A549 (cell line): ENCODE measurements around the gene PATL2. TPM values are rescaled to one million over a fixed set of nuclear protein-coding genes. Genes with fewer than 3 reads are reported as not detected.

Experiments
- ATAC-seq, 2 experiments: fragments of 200-7000 bp in 1 of 2; fragments of >200 bp in 1 of 2; cut with Nextera tagmentation in 1 of 2; cut with Tn5 transposase in 1 of 2; 3 replicates each; pipeline versions ENCODE4 v1.8.0 to v1.9.1; 2018 to 2020; ENCODE audit warnings: mild to moderate bottlenecking in 1 of 2, moderate library complexity in 1 of 2
- CTCF ChIA-PET: fragments of 300-600 bp; sonication (Branson Sonifier 250); formaldehyde crosslinking; extraction: SDS; loops from one replicate; lab custom pipeline; 2021; ENCODE audit warnings: antibody characterized with exemption, inconsistent platforms; lab: Yijun Ruan, JAX
- POLR2A ChIA-PET: fragments of 350-600 bp; formaldehyde crosslinking; extraction: SDS; loops from one replicate; lab custom pipeline; 2021; ENCODE audit warnings: antibody characterized with exemption, inconsistent platforms; lab: Yijun Ruan, JAX
- DNase-seq, 2 experiments: peaks; one replicate each; pipeline versions ENCODE4 v3.0.0 to v3.0.0-alpha.2; 2011 to 2016; ENCODE audit warnings: low read depth in 1 of 2, low spot score in 1 of 2
- FAIRE-seq: peaks from 2 replicates; lab custom pipeline; 2011; peaks lifted over from hg19 to GRCh38; lab: Jason Lieb, UNC
- H3K27ac ChIP-seq, 2 experiments: fragments of >200 bp; sonication (Bioruptor Twin); formaldehyde crosslinking; 3 replicates each; pipeline ENCODE4 v1.5.1; 2016 to 2017
- H3K4me1 ChIP-seq: fragments of >200 bp; sonication (Bioruptor Twin); formaldehyde crosslinking; 3 replicates; pipeline ENCODE4 v1.6.1; 2016
- H3K4me2 ChIP-seq: fragments of >200 bp; sonication (Bioruptor Twin); formaldehyde crosslinking; 3 replicates; pipeline ENCODE4 v1.6.1; 2016
- H3K4me3 ChIP-seq: fragments of >200 bp; sonication (Bioruptor Twin); formaldehyde crosslinking; 3 replicates; pipeline ENCODE4 v1.5.1; 2016
- H3K9me3 ChIP-seq: fragments of >200 bp; sonication (Bioruptor Twin); formaldehyde crosslinking; 3 replicates; pipeline ENCODE4 v1.6.1; 2016
- BHLHE40 ChIP-seq: IDR thresholded peaks from 2 replicates; pipeline ENCODE4 v1.6.1; 2012; ENCODE audit warnings: low read depth, low read length, inconsistent platforms
- CEBPB ChIP-seq, 2 experiments: fragments of >200 bp in 1 of 2; sonication (Bioruptor Twin) in 1 of 2; formaldehyde crosslinking in 1 of 2; IDR thresholded peaks; 2 replicates each; pipeline ENCODE4 v1.6.1; 2012 to 2016
- CHD4 ChIP-seq: fragments of 200-600 bp; sonication (generic); IDR thresholded peaks from 2 replicates; pipeline ENCODE4 v1.6.1; 2016; ENCODE audit warnings: antibody characterized with exemption, mild to moderate bottlenecking, borderline replicate concordance
- EHF ChIP-seq: fragments of 250-450 bp; sonication (Bioruptor Pico); IDR thresholded peaks from 2 replicates; pipeline ENCODE4 v1.5.0; 2020; ENCODE audit warnings: mild to moderate bottlenecking
- EHMT2 ChIP-seq: fragments of 200-600 bp; sonication (generic); IDR thresholded peaks from 2 replicates; pipeline ENCODE4 v1.6.1; 2016; ENCODE audit warnings: antibody characterized with exemption, low read depth, mild to moderate bottlenecking, moderate library complexity
- EP300 ChIP-seq, 2 experiments: fragments of >200 bp; sonication (Bioruptor Twin); formaldehyde crosslinking; IDR thresholded peaks; 2 replicates in 1 of 2; 3 replicates in 1 of 2; pipeline ENCODE4 v1.6.1; 2016 to 2017
- FOSB ChIP-seq: fragments of 250-450 bp; sonication (Bioruptor Pico); IDR thresholded peaks from 2 replicates; pipeline ENCODE4 v1.5.0; 2020; ENCODE audit warnings: mild to moderate bottlenecking, moderate library complexity
- FOXS1 ChIP-seq: fragments of 250-450 bp; sonication (Bioruptor Pico); IDR thresholded peaks from 2 replicates; pipeline ENCODE4 v1.5.0; 2020; ENCODE audit warnings: mild to moderate bottlenecking, moderate library complexity
- HOXB5 ChIP-seq: fragments of 250-450 bp; sonication (Bioruptor Pico); IDR thresholded peaks from 2 replicates; pipeline ENCODE4 v1.5.0; 2020; ENCODE audit warnings: mild to moderate bottlenecking, moderate library complexity
- JUN ChIP-seq, 2 experiments: fragments of >200 bp; sonication (Bioruptor Twin); formaldehyde crosslinking; IDR thresholded peaks; 2 replicates in 1 of 2; 3 replicates in 1 of 2; pipeline ENCODE4 v1.6.1; 2016 to 2017
- JUNB ChIP-seq: fragments of >200 bp; sonication (Bioruptor Twin); formaldehyde crosslinking; IDR thresholded peaks from 2 replicates; pipeline ENCODE4 v1.6.1; 2016
- KDM5A ChIP-seq: fragments of 200-600 bp; sonication (generic); IDR thresholded peaks from 2 replicates; pipeline ENCODE4 v1.6.1; 2016; ENCODE audit warnings: antibody characterized with exemption, mild to moderate bottlenecking
- NR3C1 ChIP-seq: fragments of >200 bp; sonication (Bioruptor Twin); formaldehyde crosslinking; IDR thresholded peaks from 3 replicates; pipeline ENCODE4 v1.6.1; 2017
- POLR2A ChIP-seq: IDR thresholded peaks from 2 replicates; pipeline ENCODE4 v1.6.1; 2012; ENCODE audit warnings: mild to moderate bottlenecking, low read length
- RFX5 ChIP-seq: fragments of 450-650 bp; IDR thresholded peaks from 2 replicates; pipeline ENCODE4 v1.7.1; 2014; ENCODE audit warnings: antibody characterized with exemption, mild to moderate bottlenecking, moderate library complexity
- TP53 ChIP-seq: fragments of 250-450 bp; sonication (Bioruptor Pico); IDR thresholded peaks from 2 replicates; pipeline ENCODE4 v1.5.0; 2021; ENCODE audit warnings: mild to moderate bottlenecking, moderate library complexity
- ZC3H11A ChIP-seq: fragments of 450-650 bp; IDR thresholded peaks from 2 replicates; pipeline ENCODE4 v1.6.1; 2014; ENCODE audit warnings: antibody characterized with exemption, mild to moderate bottlenecking
- WGBS: methylation state at CpG from one replicate; pipeline ENCODE4 v1.1.6; 2017; ENCODE audit errors: missing lambda C conversion rate; 5-methylcytosine and 5-hydroxymethylcytosine counted together
- polyA plus RNA-seq, 4 experiments: library from polyadenylated mRNA; depleted of rRNA in 3 of 4; stranded (reverse); fragments of >200 nt; fragmentation: RNase III in 1 of 4; extraction: RNeasy Plus Mini Kit Qiagen cat#74134 plus additional on column Dnase treatment in 1 of 4; gene quantifications; 2 replicates in 3 of 4; 3 replicates in 1 of 4; pipeline ENCODE4 v1.2.3, GENCODE V29; 2011 to 2017
- TF ChIP-seq, protein P1 (sequence below): IDR thresholded peaks from 2 replicates; pipeline ENCODE4 v1.6.1; 2012; ENCODE audit warnings: low read depth, borderline replicate concordance
- TF ChIP-seq, protein P2 (sequence below): fragments of 200-600 bp; sonication (generic); IDR thresholded peaks from 2 replicates; pipeline ENCODE4 v1.6.1; 2016; ENCODE audit warnings: antibody characterized with exemption, mild to moderate bottlenecking, moderate library complexity

The PATL2 gene
- polyA plus RNA-seq, 2 of the 4 experiments (the other 2 are of a cell fraction): 0.12 to 0.26 TPM

DNA sequence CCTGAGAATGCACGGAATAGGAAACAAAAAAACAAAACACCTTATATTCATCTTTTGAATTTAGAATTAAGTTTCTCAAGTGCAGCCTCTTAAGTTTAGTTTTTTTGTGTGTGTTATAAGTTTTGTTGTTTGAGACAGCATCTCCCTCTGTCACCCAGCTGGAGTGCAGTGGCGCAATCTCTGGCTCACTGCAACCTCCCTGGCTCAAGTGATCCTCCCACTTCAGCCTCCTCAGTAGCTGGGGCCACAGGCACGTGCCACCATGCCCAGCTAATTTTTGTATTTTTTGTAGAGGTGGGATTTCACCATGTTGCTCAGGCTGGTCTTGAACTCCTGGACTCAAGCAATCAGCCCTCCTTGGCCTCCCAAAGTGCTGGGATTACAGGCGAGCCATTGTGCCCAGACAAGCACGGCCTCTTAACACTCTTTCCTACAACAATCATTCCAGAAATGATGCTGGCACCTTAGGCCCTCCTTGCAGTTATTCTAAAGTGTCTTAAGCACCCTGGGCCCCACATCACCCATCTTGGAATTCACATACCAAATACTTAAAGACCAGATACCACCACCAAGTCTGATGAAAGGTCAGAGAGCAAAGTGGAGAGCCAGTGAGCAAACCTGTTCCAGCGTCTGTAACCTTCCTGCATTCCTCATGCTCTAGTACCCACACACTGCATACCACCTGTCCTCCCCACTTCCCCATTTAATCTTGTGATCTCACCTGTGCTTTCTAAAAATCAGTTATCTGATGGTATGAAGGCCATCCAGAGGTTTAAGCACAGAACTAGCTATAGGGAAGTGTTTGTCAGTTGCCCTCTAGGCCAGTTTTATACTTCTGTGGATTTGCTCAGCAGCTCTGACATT is 40.8 kb downstream of the PATL2 start:
- ATAC-seq: no peak
- TF ChIP-seq ZC3H11A (no peak), CHD4 (no peak)
- no peak for FAIRE-seq
- H3K27ac ChIP-seq: no peak overlapping the region
- no peaks in the 10 kb centered on the region for H3K4me1 ChIP-seq
- H3K4me3 ChIP-seq: no peak overlapping the region
- H3K4me2 ChIP-seq: no peak overlapping the region
- no peaks in the 10 kb centered on the region for H3K9me3 ChIP-seq
- WGBS: 73% methylated on average over 6 of the region's 6 CpGs
- ChIA-PET CTCF (interaction anchor here (0.7 to 1.7 kb wide), 4 partner anchors 40 to 68 kb away, joined by 3 to 4 read pairs (median 4); partner anchors contain the start of genes B2M and PATL2), POLR2A (no interaction called here)
- DNase-seq: no peak

DNA sequence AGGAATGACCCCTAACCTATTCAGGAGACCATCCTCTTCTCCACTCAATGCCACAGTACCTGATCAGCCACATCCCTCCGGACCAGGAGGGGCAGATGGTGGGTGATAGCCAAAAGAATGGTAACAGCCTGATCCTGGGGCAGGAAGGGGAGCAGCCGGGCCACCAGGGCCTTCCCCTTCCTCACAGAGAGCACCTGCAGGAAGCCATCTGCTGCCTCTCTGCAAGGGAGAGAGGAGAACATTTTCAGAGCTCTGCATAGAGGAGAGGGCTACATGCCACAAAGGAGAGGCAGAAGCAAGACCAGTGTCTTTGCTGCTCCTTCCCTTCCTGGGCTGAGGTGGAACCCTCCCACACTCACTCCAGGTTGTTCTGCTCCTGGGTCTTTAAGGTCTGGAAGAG is 42.2 kb downstream of the PATL2 start:
- DNase-seq (no peak), FAIRE-seq (no peak), ATAC-seq (no peak)
- Histone ChIP-seq H3K4me3 (no peak overlapping the region), H3K4me1 (peaks cover 1% of the 10 kb centered on the region; the same call in 1 of the 3 replicates), H3K4me2 (no peak overlapping the region), H3K9me3 (no peaks in the 10 kb centered on the region)
- WGBS: 0% methylated on average over 1 of the region's 2 CpGs
- TF ChIP-seq EHF (CRISPR knock-in tag): no peak
- TF ChIP-seq POLR2A: no peak
- no peak for TF ChIP-seq BHLHE40
- no peak for TF ChIP-seq EP300 (IDR thresholded peaks at IDR 0.05)
- TF ChIP-seq, protein P1, sequence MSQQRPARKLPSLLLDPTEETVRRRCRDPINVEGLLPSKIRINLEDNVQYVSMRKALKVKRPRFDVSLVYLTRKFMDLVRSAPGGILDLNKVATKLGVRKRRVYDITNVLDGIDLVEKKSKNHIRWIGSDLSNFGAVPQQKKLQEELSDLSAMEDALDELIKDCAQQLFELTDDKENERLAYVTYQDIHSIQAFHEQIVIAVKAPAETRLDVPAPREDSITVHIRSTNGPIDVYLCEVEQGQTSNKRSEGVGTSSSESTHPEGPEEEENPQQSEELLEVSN: no peak
- no peak for TF ChIP-seq HOXB5 (CRISPR knock-in tag)
- TF ChIP-seq FOXS1 (CRISPR knock-in tag): no peak
- no peak for TF ChIP-seq JUN (IDR thresholded peaks at IDR 0.05)
- TF ChIP-seq, all 56 proteins: peak for 0
- no peak overlapping the region for H3K27ac ChIP-seq
- CTCF ChIA-PET: interaction anchor here (0.6 to 1.7 kb wide), 3 partner anchors 9 to 70 kb away, joined by 3 to 4 read pairs (median 4); no protein-coding TSS in a partner anchor
- POLR2A ChIA-PET: no interaction called here

DNA sequence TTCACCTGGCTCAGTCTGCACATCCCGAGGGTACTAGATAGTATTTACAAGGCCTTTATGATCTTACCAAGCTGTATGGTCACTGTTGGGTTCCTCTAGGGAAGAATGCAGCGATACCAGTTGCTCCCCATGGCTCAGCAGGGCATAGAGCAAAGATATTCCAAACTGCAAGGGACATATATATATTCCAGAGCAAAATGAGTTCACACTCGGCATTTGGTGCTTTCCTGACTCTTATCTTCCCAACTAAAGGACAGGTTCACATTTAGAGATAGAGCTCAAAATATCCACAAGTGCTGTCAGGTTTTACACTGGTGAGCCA is 44.1 kb downstream of the PATL2 start:
- no peak overlapping the region for H3K27ac ChIP-seq
- ATAC-seq (no peak), DNase-seq (no peak), FAIRE-seq (no peak)
- WGBS: 38% methylated on average over 3 of the region's 3 CpGs
- peaks cover 7% of the 10 kb centered on the region; the same call in 2 of the 3 replicates for H3K4me1 ChIP-seq
- ChIA-PET POLR2A (interaction anchor here (1.0 kb wide), 1 partner anchor 44 kb away, joined by 4 read pairs; the partner anchor contains the start of genes B2M and PATL2), CTCF (interaction anchor here (0.7 to 5.7 kb wide), 3 partner anchors 12 to 70 kb away, joined by 3 to 46 read pairs (median 3); partner anchors contain the start of gene TRIM69)
- TF ChIP-seq NR3C1 (no peak), TP53 (CRISPR knock-in tag) (no peak), RFX5 (no peak), CEBPB (IDR thresholded peaks at IDR 0.05) (no peak), EHMT2 (no peak), FOSB (no peak), KDM5A (no peak), JUNB (no peak)
- TF ChIP-seq, protein P2, sequence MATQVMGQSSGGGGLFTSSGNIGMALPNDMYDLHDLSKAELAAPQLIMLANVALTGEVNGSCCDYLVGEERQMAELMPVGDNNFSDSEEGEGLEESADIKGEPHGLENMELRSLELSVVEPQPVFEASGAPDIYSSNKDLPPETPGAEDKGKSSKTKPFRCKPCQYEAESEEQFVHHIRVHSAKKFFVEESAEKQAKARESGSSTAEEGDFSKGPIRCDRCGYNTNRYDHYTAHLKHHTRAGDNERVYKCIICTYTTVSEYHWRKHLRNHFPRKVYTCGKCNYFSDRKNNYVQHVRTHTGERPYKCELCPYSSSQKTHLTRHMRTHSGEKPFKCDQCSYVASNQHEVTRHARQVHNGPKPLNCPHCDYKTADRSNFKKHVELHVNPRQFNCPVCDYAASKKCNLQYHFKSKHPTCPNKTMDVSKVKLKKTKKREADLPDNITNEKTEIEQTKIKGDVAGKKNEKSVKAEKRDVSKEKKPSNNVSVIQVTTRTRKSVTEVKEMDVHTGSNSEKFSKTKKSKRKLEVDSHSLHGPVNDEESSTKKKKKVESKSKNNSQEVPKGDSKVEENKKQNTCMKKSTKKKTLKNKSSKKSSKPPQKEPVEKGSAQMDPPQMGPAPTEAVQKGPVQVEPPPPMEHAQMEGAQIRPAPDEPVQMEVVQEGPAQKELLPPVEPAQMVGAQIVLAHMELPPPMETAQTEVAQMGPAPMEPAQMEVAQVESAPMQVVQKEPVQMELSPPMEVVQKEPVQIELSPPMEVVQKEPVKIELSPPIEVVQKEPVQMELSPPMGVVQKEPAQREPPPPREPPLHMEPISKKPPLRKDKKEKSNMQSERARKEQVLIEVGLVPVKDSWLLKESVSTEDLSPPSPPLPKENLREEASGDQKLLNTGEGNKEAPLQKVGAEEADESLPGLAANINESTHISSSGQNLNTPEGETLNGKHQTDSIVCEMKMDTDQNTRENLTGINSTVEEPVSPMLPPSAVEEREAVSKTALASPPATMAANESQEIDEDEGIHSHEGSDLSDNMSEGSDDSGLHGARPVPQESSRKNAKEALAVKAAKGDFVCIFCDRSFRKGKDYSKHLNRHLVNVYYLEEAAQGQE: no peak
- H3K4me2 ChIP-seq: no peak overlapping the region
- no peak overlapping the region for H3K4me3 ChIP-seq
- H3K9me3 ChIP-seq: no peaks in the 10 kb centered on the region
